ENCODE results near the gene SFMBT2.

DNA sequence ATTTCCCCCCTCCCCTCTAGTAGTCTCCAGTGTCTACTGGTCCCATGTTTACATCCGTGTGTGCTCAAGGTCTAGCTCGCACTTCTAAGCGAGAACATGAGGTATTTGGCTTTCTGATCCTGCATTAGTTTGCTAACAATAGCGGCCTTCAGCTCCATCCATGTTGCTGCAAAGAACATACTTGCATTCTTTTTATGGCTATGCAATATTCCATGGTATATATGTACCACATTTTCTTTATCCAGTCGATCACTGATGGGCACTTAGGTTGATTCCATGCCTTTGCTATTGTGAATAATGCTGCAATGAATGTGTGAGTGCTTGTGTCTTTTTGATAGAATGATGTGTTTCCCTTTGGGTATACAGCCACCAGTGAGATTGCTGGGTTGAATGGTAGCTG, 160.6 kb downstream of the SFMBT2 start:
- TF ChIP-seq, protein P1, sequence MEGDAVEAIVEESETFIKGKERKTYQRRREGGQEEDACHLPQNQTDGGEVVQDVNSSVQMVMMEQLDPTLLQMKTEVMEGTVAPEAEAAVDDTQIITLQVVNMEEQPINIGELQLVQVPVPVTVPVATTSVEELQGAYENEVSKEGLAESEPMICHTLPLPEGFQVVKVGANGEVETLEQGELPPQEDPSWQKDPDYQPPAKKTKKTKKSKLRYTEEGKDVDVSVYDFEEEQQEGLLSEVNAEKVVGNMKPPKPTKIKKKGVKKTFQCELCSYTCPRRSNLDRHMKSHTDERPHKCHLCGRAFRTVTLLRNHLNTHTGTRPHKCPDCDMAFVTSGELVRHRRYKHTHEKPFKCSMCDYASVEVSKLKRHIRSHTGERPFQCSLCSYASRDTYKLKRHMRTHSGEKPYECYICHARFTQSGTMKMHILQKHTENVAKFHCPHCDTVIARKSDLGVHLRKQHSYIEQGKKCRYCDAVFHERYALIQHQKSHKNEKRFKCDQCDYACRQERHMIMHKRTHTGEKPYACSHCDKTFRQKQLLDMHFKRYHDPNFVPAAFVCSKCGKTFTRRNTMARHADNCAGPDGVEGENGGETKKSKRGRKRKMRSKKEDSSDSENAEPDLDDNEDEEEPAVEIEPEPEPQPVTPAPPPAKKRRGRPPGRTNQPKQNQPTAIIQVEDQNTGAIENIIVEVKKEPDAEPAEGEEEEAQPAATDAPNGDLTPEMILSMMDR (conservative IDR thresholded peaks at IDR 0.05; ENCODE audit: low read length), result no peak
- no peak for TF ChIP-seq EZH2phosphoT487 (IDR thresholded peaks at IDR 0.05; ENCODE audit: borderline replicate concordance, low read depth, low read length)

Data from OCI-LY7 (cell line).